ENCODE data around the gene ROR1.

DNA sequence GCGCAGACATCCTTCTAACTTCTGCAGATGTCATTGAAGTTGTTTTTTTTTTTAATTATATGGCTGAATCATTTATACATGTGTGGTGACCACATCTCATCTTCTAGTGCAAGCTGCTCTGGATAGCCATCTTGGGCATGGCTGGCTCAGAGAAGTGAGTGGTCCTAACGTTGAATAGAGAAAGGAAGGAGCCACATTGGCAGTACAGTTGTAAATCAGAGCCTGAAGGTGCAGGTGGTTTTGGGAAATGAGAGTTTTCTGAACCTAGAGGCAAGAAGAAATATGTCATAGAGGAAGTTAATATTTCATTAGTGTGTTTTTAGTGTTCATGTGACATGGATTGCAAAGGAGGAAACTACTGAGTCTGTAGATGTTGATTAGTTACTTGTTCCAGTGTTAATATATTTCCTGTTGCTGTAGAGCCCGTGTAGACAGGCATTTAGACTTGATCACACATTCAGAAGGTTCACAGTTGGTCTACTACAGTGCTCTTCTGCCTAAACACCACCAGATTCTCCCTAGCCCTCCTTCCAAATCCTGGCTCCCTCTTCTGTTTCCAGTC lies 163.7 kb downstream of the ROR1 start:
- no peak for TF ChIP-seq CTCF (conservative IDR thresholded peaks at IDR 0.05)
- no peak for TF ChIP-seq EZH2 (IDR thresholded peaks at IDR 0.05; ENCODE audit: low read depth)
